GM04504 (cell line): ENCODE measurements around the gene MESP1.

Experiments used
- DNase-seq: peaks from one replicate; pipeline ENCODE4 v3.0.0-alpha.2; 2012; ENCODE audit warnings: low read depth

MESP1 gene

GRCh38 chr15:89723031-89723430, 28.0 kb downstream of the MESP1 start:
- DNase-seq, result no peak

GRCh38 chr15:89714775-89715174, 36.3 kb downstream of the MESP1 start:
- no peak for DNase-seq

- no peak for DNase-seq
These were observed 43.5 kb downstream of the MESP1 start for GRCh38 chr15:89707577-89707976.

GRCh38 chr15:89704411-89704810, 46.6 kb downstream of the MESP1 start:
- no peak for DNase-seq
